Measurements from ENCODE around the gene CDC20.

The CDC20 gene

GRCh38 chr1:43376723-43377235, 18.0 kb downstream of the CDC20 start:
- no peaks in the 10 kb centered on the region for H3K36me3 ChIP-seq (ENCODE audit: control insufficient read depth, insufficient read depth, low read length)
- H3K9me3 ChIP-seq (ENCODE audit: control insufficient read depth, insufficient read depth, low read length): no peaks in the 10 kb centered on the region
- H3K4me1 ChIP-seq (ENCODE audit: control insufficient read depth, insufficient read depth, low read length): no peaks in the 10 kb centered on the region
- H3K9ac ChIP-seq (ENCODE audit: low read depth, low read length): no peak overlapping the region
- H3K27me3 ChIP-seq (ENCODE audit: control insufficient read depth, insufficient read depth, low read length): no peaks in the 10 kb centered on the region
- no peak overlapping the region for H3K4me3 ChIP-seq (ENCODE audit: low read depth, low read length)

- H3K4me1 ChIP-seq (ENCODE audit: control insufficient read depth, insufficient read depth, low read length): no peaks in the 10 kb centered on the region
- no peaks in the 10 kb centered on the region for H3K27me3 ChIP-seq (ENCODE audit: control insufficient read depth, insufficient read depth, low read length)
- no peaks in the 10 kb centered on the region for H3K36me3 ChIP-seq (ENCODE audit: control insufficient read depth, insufficient read depth, low read length)
- H3K9ac ChIP-seq (ENCODE audit: low read depth, low read length): no peak overlapping the region
- H3K4me3 ChIP-seq (ENCODE audit: low read depth, low read length): no peak overlapping the region
- H3K9me3 ChIP-seq (ENCODE audit: control insufficient read depth, insufficient read depth, low read length): no peaks in the 10 kb centered on the region
These were observed 19.1 kb downstream of the CDC20 start for GRCh38 chr1:43377831-43378230.

- Histone ChIP-seq H3K9ac (ENCODE audit: low read depth, low read length) (no peak overlapping the region), H3K9me3 (ENCODE audit: control insufficient read depth, insufficient read depth, low read length) (no peaks in the 10 kb centered on the region), H3K27me3 (ENCODE audit: control insufficient read depth, insufficient read depth, low read length) (no peaks in the 10 kb centered on the region), H3K36me3 (ENCODE audit: control insufficient read depth, insufficient read depth, low read length) (peaks cover 10% of the 10 kb centered on the region), H3K4me1 (ENCODE audit: control insufficient read depth, insufficient read depth, low read length) (no peaks in the 10 kb centered on the region), H3K4me3 (ENCODE audit: low read depth, low read length) (no peak overlapping the region)
These were observed 20.7 kb downstream of the CDC20 start for GRCh38 chr1:43379476-43379875.

GRCh38 chr1:43381612-43382011, 22.8 kb downstream of the CDC20 start:
- H3K36me3 ChIP-seq (ENCODE audit: control insufficient read depth, insufficient read depth, low read length): peaks cover 23% of the 10 kb centered on the region

GRCh38 chr1:43382027-43382779, 23.4 kb downstream of the CDC20 start:
- peaks cover 28% of the 10 kb centered on the region for H3K36me3 ChIP-seq (ENCODE audit: control insufficient read depth, insufficient read depth, low read length)
- no peak overlapping the region for H3K4me3 ChIP-seq (ENCODE audit: low read depth, low read length)
- no peaks in the 10 kb centered on the region for H3K9me3 ChIP-seq (ENCODE audit: control insufficient read depth, insufficient read depth, low read length)
- no peak overlapping the region for H3K9ac ChIP-seq (ENCODE audit: low read depth, low read length)
- H3K4me1 ChIP-seq (ENCODE audit: control insufficient read depth, insufficient read depth, low read length): no peaks in the 10 kb centered on the region
- no peaks in the 10 kb centered on the region for H3K27me3 ChIP-seq (ENCODE audit: control insufficient read depth, insufficient read depth, low read length)

More at GRCh38 chr1:43381612-43382011, 22.8 kb downstream of the CDC20 start:
- Histone ChIP-seq H3K4me3 (ENCODE audit: low read depth, low read length) (no peak overlapping the region), H3K9me3 (ENCODE audit: control insufficient read depth, insufficient read depth, low read length) (no peaks in the 10 kb centered on the region), H3K27me3 (ENCODE audit: control insufficient read depth, insufficient read depth, low read length) (no peaks in the 10 kb centered on the region), H3K9ac (ENCODE audit: low read depth, low read length) (no peak overlapping the region), H3K4me1 (ENCODE audit: control insufficient read depth, insufficient read depth, low read length) (no peaks in the 10 kb centered on the region)

- Histone ChIP-seq H3K4me1 (ENCODE audit: control insufficient read depth, insufficient read depth, low read length) (no peaks in the 10 kb centered on the region), H3K9me3 (ENCODE audit: control insufficient read depth, insufficient read depth, low read length) (no peaks in the 10 kb centered on the region), H3K9ac (ENCODE audit: low read depth, low read length) (no peak overlapping the region), H3K4me3 (ENCODE audit: low read depth, low read length) (no peak overlapping the region), H3K36me3 (ENCODE audit: control insufficient read depth, insufficient read depth, low read length) (peaks cover 28% of the 10 kb centered on the region), H3K27me3 (ENCODE audit: control insufficient read depth, insufficient read depth, low read length) (no peaks in the 10 kb centered on the region)
These were observed 24.7 kb downstream of the CDC20 start for GRCh38 chr1:43383449-43383848.

GRCh38 chr1:43386676-43387075, 27.9 kb downstream of the CDC20 start:
- H3K36me3 ChIP-seq (ENCODE audit: control insufficient read depth, insufficient read depth, low read length): peaks cover 28% of the 10 kb centered on the region
- no peaks in the 10 kb centered on the region for H3K9me3 ChIP-seq (ENCODE audit: control insufficient read depth, insufficient read depth, low read length)
- H3K9ac ChIP-seq (ENCODE audit: low read depth, low read length): no peak overlapping the region
- peaks cover 4% of the 10 kb centered on the region for H3K4me1 ChIP-seq (ENCODE audit: control insufficient read depth, insufficient read depth, low read length)
- H3K4me3 ChIP-seq (ENCODE audit: low read depth, low read length): no peak overlapping the region
- no peaks in the 10 kb centered on the region for H3K27me3 ChIP-seq (ENCODE audit: control insufficient read depth, insufficient read depth, low read length)

- peaks cover 28% of the 10 kb centered on the region for H3K36me3 ChIP-seq (ENCODE audit: control insufficient read depth, insufficient read depth, low read length)
- H3K9me3 ChIP-seq (ENCODE audit: control insufficient read depth, insufficient read depth, low read length): no peaks in the 10 kb centered on the region
- peak overlapping the region; percentile 68 for H3K9ac ChIP-seq (ENCODE audit: low read depth, low read length)
These were observed 29.3 kb downstream of the CDC20 start for GRCh38 chr1:43387976-43388599.

GRCh38 chr1:43388613-43389012, 29.8 kb downstream of the CDC20 start:
- H3K9ac ChIP-seq (ENCODE audit: low read depth, low read length): peak overlapping the region; percentile 68
- peak overlapping the region; percentile 93 for H3K4me3 ChIP-seq (ENCODE audit: low read depth, low read length)
- peaks cover 24% of the 10 kb centered on the region for H3K36me3 ChIP-seq (ENCODE audit: control insufficient read depth, insufficient read depth, low read length)
- H3K27me3 ChIP-seq (ENCODE audit: control insufficient read depth, insufficient read depth, low read length): no peaks in the 10 kb centered on the region
- H3K4me1 ChIP-seq (ENCODE audit: control insufficient read depth, insufficient read depth, low read length): peaks cover 4% of the 10 kb centered on the region
- no peaks in the 10 kb centered on the region for H3K9me3 ChIP-seq (ENCODE audit: control insufficient read depth, insufficient read depth, low read length)

More at GRCh38 chr1:43387976-43388599, 29.3 kb downstream of the CDC20 start:
- Histone ChIP-seq H3K4me1 (ENCODE audit: control insufficient read depth, insufficient read depth, low read length) (peaks cover 4% of the 10 kb centered on the region), H3K4me3 (ENCODE audit: low read depth, low read length) (peak overlapping the region; percentile 93), H3K27me3 (ENCODE audit: control insufficient read depth, insufficient read depth, low read length) (no peaks in the 10 kb centered on the region)

GRCh38 chr1:43389326-43390313, 30.8 kb downstream of the CDC20 start, which contains the start of the genes MED8 and SZT2:
Gene MED8 (minus strand): TSS chr1:43389800. CDS start chr1:43389764, 36 bp downstream.
Gene SZT2 (plus strand): TSS chr1:43389899. CDS start chr1:43389969, 70 bp downstream.
- Histone ChIP-seq H3K36me3 (ENCODE audit: control insufficient read depth, insufficient read depth, low read length) (peaks cover 17% of the 10 kb centered on the region), H3K27me3 (ENCODE audit: control insufficient read depth, insufficient read depth, low read length) (no peaks in the 10 kb centered on the region), H3K4me3 (ENCODE audit: low read depth, low read length) (peak within 1 kb of the TSS; percentile 93)

GRCh38 chr1:43392702-43393101, 33.9 kb downstream of the CDC20 start:
- no peaks in the 10 kb centered on the region for H3K36me3 ChIP-seq (ENCODE audit: control insufficient read depth, insufficient read depth, low read length)
- H3K4me1 ChIP-seq (ENCODE audit: control insufficient read depth, insufficient read depth, low read length): peaks cover 4% of the 10 kb centered on the region
- no peak overlapping the region for H3K9ac ChIP-seq (ENCODE audit: low read depth, low read length)
- no peaks in the 10 kb centered on the region for H3K9me3 ChIP-seq (ENCODE audit: control insufficient read depth, insufficient read depth, low read length)
- no peaks in the 10 kb centered on the region for H3K27me3 ChIP-seq (ENCODE audit: control insufficient read depth, insufficient read depth, low read length)
- H3K4me3 ChIP-seq (ENCODE audit: low read depth, low read length): no peak overlapping the region

More at GRCh38 chr1:43389326-43390313, 30.8 kb downstream of the CDC20 start, which contains the start of the genes MED8 and SZT2:
- Histone ChIP-seq H3K9ac (ENCODE audit: low read depth, low read length) (peak within 1 kb of the TSS; percentile 79), H3K4me1 (ENCODE audit: control insufficient read depth, insufficient read depth, low read length) (peaks cover 4% of the 10 kb centered on the region), H3K9me3 (ENCODE audit: control insufficient read depth, insufficient read depth, low read length) (no peaks in the 10 kb centered on the region)
